Epithelial cell of esophagus (primary cell): Measurements from ENCODE around the gene MARCKS.

ENCODE experiments used
- DNase-seq: peaks from one replicate; pipeline ENCODE4 v3.0.0; 2010; ENCODE audit warnings: low read depth
- H3K4me3 ChIP-seq: 2 replicates; pipeline ENCODE4 v1.5.1; 2011; ENCODE audit warnings: mild to moderate bottlenecking, low read length, control low read depth
- CTCF ChIP-seq: IDR thresholded peaks from 2 replicates; pipeline ENCODE4 v1.5.1; 2011; ENCODE audit warnings: low read depth, mild to moderate bottlenecking, low read length, control low read depth, inconsistent platforms; ENCODE audit not compliant: insufficient read depth; ENCODE audit errors: missing control alignments

The MARCKS gene

DNA sequence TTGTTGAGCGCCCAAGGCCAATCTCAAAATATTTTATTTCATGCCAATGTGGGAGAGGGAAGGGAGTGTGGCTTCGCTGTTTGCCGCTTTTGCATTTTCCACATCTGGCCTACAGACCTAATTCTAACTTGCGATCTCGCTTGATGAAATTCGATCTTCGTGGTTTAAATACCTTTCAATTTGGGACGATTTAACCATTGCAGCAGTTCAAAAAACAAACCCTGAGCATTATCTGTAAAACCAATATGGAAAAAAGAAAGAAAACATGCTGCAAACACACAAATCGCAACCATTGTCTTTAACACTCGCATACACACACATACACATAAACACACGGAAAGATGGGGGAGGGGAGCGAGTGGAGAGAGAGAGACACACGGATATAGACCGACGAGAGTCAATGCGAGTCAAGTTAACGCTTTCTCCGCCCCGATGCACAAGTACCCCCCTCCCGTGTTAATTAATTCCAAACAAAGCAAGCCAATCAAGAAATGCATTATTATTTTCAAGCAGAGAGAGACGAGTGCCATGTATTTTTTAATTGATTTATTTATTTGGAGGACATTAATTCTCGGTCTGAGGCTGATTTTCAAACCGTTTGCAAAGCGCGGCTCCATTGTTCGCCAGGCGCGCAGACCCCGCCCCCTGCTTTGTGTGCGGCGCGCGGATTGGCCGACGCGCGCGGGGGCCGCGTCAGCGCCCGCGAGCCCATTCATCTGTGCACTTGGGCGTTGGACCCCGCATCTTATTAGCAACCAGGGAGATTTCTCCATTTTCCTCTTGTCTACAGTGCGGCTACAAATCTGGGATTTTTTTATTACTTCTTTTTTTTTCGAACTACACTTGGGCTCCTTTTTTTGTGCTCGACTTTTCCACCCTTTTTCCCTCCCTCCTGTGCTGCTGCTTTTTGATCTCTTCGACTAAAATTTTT, at the start of gene MARCKS:
MARCKS (plus strand) TSS at position 721 of the 931 bp plus-strand sequence. CDS start 401 bp downstream, outside the sequence.
- no peak for TF ChIP-seq CTCF
- peak; percentile 94 for DNase-seq
- H3K4me3 ChIP-seq = peak within 1 kb of the TSS; percentile 94

GRCh38 chr6:113809826-113810225, 47.3 kb upstream of the MARCKS start:
- H3K4me3 ChIP-seq = no peak overlapping the region
- no peak for DNase-seq
- no peak for TF ChIP-seq CTCF

DNA sequence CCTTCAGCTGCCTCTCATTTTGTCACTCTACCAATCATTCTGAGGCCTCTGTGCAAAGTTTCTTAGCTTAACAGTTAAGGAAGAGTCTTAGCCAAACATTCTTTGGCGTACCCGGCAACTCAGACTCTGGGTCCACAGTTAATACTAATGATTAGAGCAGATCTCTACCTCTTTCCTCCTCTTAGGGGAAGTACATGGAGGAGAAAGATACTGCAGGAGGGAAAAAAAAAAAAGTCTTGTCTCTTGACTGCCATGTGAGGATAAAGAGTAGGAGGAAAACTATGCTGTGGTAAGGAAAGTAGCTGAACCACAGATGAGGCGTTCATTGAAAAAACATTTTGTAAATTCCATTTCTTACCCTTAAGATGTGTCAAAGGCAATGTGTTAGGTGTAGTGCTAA, 44.0 kb upstream of the MARCKS start:
- TF ChIP-seq CTCF = no peak
- no peak overlapping the region for H3K4me3 ChIP-seq
- DNase-seq = no peak

- no peak overlapping the region for H3K4me3 ChIP-seq
- TF ChIP-seq CTCF = no peak
- DNase-seq = no peak
These were observed 38.6 kb upstream of the MARCKS start for GRCh38 chr6:113818578-113818977.

GRCh38 chr6:113819169-113819830, 37.8 kb upstream of the MARCKS start:
- H3K4me3 ChIP-seq = no peak overlapping the region
- TF ChIP-seq CTCF = no peak
- DNase-seq = no peak

DNA sequence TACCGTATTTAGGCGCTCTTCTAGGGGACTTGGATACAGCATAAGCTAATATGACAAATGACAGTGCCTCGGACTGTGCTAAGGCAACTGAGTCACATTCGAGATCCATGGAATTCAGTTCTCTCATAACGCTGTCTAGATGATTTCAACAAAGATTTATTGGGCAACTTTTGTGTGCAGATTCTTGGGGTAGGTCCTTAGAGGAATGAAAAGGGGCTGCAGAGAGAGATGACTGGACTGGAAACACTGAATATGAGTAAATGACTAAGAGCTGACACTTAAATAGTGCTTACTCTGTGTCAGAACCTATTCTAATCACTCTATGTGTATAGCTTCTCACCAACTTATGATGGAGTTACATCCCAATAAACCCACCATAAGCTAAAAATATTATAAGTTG, 36.4 kb upstream of the MARCKS start:
- no peak for TF ChIP-seq CTCF
- no peak for DNase-seq
- no peak overlapping the region for H3K4me3 ChIP-seq
